HepG2 (cell line): ENCODE data around the gene ANTKMT.

Source experiments
- FOXJ3 ChIP-seq: sonication (generic); formaldehyde crosslinking; IDR thresholded peaks from 2 replicates; pipeline ENCODE4 v1.4.0; 2020; ENCODE audit warnings: missing genetic modification reagents, mild to moderate bottlenecking, borderline replicate concordance
- FOXP1 ChIP-seq, 2 experiments: fragments of 450-650 bp in 1 of 2; IDR thresholded peaks; 2 replicates each; pipeline ENCODE4 v1.6.1; 2017 to 2018; ENCODE audit warnings: antibody characterized with exemption in 1 of 2
- HMGA1 ChIP-seq: sonication (generic); formaldehyde crosslinking; conservative IDR thresholded peaks from 2 replicates; pipeline ENCODE4 v1.4.0; 2020; ENCODE audit warnings: missing genetic modification reagents
- HOXA9 ChIP-seq: sonication (generic); formaldehyde crosslinking; IDR thresholded peaks from 2 replicates; pipeline ENCODE4 v1.8.1; 2022; ENCODE audit warnings: missing genetic modification reagents, mild to moderate bottlenecking, moderate library complexity, borderline replicate concordance
- JDP2 ChIP-seq: sonication (generic); formaldehyde crosslinking; IDR thresholded peaks from 2 replicates; pipeline ENCODE4 v1.8.1; 2022; ENCODE audit warnings: missing genetic modification reagents, borderline replicate concordance
- MAZ ChIP-seq, 2 experiments: sonication (generic) in 1 of 2; formaldehyde crosslinking in 1 of 2; IDR thresholded peaks; 2 replicates each; pipeline versions ENCODE4 v1.5.0 to v1.6.1; 2012 to 2020; ENCODE audit warnings: low read depth in 2 of 2, mild to moderate bottlenecking in 2 of 2, borderline replicate concordance in 1 of 2, improper control_type of control experiment in 1 of 2, low read length in 1 of 2, missing genetic modification reagents in 1 of 2, moderate library complexity in 1 of 2
- MZF1 ChIP-seq: sonication (generic); formaldehyde crosslinking; IDR thresholded peaks from 2 replicates; pipeline ENCODE4 v1.8.1; 2023; ENCODE audit warnings: mild to moderate bottlenecking, missing genetic modification reagents, borderline replicate concordance
- NR2C2 ChIP-seq: sonication (generic); formaldehyde crosslinking; IDR thresholded peaks from 2 replicates; pipeline ENCODE4 v1.4.0; 2020; ENCODE audit warnings: missing genetic modification reagents, mild to moderate bottlenecking, moderate library complexity, borderline replicate concordance
- RAD51 ChIP-seq: fragments of 450-650 bp; IDR thresholded peaks from 2 replicates; pipeline ENCODE4 v1.6.1; 2016; ENCODE audit warnings: borderline replicate concordance
- TAF1 ChIP-seq: sonication (generic); formaldehyde crosslinking; IDR thresholded peaks from 2 replicates; pipeline ENCODE4 v1.4.0; 2020; ENCODE audit warnings: missing genetic modification reagents
- TF ChIP-seq, protein P1 (sequence below): sonication (generic); formaldehyde crosslinking; IDR thresholded peaks from 2 replicates; pipeline ENCODE4 v1.5.0; 2020; ENCODE audit warnings: mild to moderate bottlenecking, missing genetic modification reagents, moderate library complexity
- TF ChIP-seq, protein P2 (sequence below): sonication (generic); formaldehyde crosslinking; IDR thresholded peaks from 2 replicates; pipeline ENCODE4 v1.4.0; 2020; ENCODE audit warnings: missing genetic modification reagents, low read depth, mild to moderate bottlenecking, borderline replicate concordance

DNA sequence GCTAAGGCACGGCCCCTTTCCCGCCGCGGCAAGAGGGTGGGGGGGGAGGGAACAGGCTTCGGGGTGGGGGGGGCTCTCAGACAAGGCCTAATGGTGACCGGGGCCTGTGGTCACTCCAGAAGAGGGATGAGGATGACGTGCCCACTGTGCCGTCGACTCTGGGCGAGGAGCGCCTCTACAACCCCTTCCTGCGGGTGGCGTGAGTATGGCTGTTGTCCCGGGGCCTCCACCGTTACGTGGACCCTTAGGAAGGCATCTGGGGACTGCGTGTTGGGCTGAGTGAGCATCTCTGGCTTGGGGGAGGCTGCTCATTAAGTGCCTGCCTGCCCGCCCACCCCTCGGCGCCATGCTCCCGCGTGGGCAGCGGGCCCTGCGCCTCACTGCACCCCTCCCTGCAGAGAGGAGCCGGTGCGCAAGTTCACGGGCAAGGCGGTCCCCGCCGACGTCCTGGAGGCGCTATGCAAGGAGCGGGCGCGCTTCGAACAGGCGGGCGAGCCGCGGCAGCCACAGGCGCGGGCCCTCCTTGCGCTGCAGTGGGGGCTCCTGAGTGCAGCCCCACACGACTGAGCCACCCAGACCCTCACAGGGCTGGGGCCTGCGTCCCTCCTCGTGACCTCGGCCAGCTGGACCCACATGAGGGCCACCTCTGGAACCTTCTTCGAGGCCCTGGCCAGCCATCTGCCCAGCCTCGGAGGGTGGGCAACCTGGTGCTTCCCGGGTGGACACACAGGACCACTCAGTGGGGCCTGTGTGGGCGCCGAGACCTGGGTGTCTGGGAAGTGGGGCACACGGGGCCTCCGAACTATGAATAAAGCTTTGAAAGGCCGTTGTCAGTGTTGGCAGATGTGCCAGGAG is 8.2 kb downstream of the ANTKMT start:
- no peak for TF ChIP-seq HOXA9
- no peak for TF ChIP-seq JDP2 (CRISPR knock-in tag)
- no peak for TF ChIP-seq FOXJ3 (CRISPR knock-in tag)
- no peak for TF ChIP-seq RAD51
- TF ChIP-seq MZF1 (CRISPR knock-in tag): no peak
- TF ChIP-seq, protein P1, sequence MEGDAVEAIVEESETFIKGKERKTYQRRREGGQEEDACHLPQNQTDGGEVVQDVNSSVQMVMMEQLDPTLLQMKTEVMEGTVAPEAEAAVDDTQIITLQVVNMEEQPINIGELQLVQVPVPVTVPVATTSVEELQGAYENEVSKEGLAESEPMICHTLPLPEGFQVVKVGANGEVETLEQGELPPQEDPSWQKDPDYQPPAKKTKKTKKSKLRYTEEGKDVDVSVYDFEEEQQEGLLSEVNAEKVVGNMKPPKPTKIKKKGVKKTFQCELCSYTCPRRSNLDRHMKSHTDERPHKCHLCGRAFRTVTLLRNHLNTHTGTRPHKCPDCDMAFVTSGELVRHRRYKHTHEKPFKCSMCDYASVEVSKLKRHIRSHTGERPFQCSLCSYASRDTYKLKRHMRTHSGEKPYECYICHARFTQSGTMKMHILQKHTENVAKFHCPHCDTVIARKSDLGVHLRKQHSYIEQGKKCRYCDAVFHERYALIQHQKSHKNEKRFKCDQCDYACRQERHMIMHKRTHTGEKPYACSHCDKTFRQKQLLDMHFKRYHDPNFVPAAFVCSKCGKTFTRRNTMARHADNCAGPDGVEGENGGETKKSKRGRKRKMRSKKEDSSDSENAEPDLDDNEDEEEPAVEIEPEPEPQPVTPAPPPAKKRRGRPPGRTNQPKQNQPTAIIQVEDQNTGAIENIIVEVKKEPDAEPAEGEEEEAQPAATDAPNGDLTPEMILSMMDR (CRISPR knock-in tag): no peak
- no peak for TF ChIP-seq MAZ (IDR thresholded peaks at IDR 0.05; ENCODE audit: borderline replicate concordance, low read depth, low read length)
- no peak for TF ChIP-seq MAZ (CRISPR knock-in tag; IDR thresholded peaks at IDR 0.05; ENCODE audit: low read depth)
- no peak for TF ChIP-seq FOXP1 (IDR thresholded peaks at IDR 0.05)
- TF ChIP-seq FOXP1 (CRISPR knock-in tag; IDR thresholded peaks at IDR 0.05): no peak
- TF ChIP-seq HMGA1 (CRISPR knock-in tag): no peak
- TF ChIP-seq NR2C2 (CRISPR knock-in tag): no peak
- TF ChIP-seq TAF1 (CRISPR knock-in tag): no peak
- TF ChIP-seq, protein P2, sequence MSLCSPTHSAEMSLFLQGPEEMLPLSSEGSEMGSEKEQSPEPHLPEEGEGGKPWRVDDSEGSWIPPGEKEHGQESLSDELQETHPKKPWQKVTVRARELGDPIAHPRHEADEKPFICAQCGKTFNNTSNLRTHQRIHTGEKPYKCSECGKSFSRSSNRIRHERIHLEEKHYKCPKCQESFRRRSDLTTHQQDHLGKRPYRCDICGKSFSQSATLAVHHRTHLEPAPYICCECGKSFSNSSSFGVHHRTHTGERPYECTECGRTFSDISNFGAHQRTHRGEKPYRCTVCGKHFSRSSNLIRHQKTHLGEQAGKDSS: no peak
